Ascending aorta (tissue), 2 donors: ENCODE measurements around the gene FADS6. TPM values are rescaled to one million over a fixed set of nuclear protein-coding genes. Genes with fewer than 3 reads are reported as not detected.
A peak's percentile ranks its signal among the peaks of the same experiment; 100 is the strongest.

Source experiments
- DNase-seq, 2 donors: peaks; one replicate each; pipeline ENCODE4 v3.0.0-alpha.2; 2019; ENCODE audit warnings: low spot score in 2 of 2
- H3K27ac ChIP-seq, 2 donors: fragments of 200-600 bp; sonication (generic); one replicate each; pipeline ENCODE4 v1.5.1; 2016 to 2017; ENCODE audit warnings: mild to moderate bottlenecking in 1 of 2
- H3K27me3 ChIP-seq: fragments of 200-600 bp; sonication (generic); one replicate; pipeline ENCODE4 v1.5.1; 2017
- H3K36me3 ChIP-seq, 2 donors: fragments of 200-600 bp; sonication (generic); one replicate each; pipeline ENCODE4 v1.5.1; 2016
- H3K4me1 ChIP-seq, 2 donors: fragments of 200-600 bp; sonication (generic); one replicate each; pipeline ENCODE4 v1.5.1; 2016 to 2017; ENCODE audit warnings: mild to moderate bottlenecking in 1 of 2
- H3K4me3 ChIP-seq, 2 donors: fragments of 200-600 bp; sonication (generic); one replicate each; pipeline ENCODE4 v1.5.1; 2016 to 2017; ENCODE audit warnings: mild to moderate bottlenecking in 1 of 2
- H3K9me3 ChIP-seq, 2 donors: fragments of 200-600 bp; sonication (generic); one replicate each; pipeline ENCODE4 v1.5.1; 2016
- CTCF ChIP-seq, 3 experiments: fragments of 200-600 bp in 2 of 3; fragments of 450-650 bp in 1 of 3; sonication (generic) in 2 of 3; IDR thresholded peaks; one replicate each; pipeline ENCODE4 v1.5.1; 2016 to 2019; ENCODE audit warnings: antibody characterized with exemption in 3 of 3, mild to moderate bottlenecking in 1 of 3, moderate library complexity in 1 of 3
- intact Hi-C: fragments of 100-400 bp; cut with DNase I; formaldehyde crosslinking; loops from one replicate; pipeline ENCODE4 v1.15.1; 2023
- total RNA-seq: library from RNA; depleted of rRNA; stranded (reverse); fragments of >200 nt; gene quantifications from one replicate; pipeline ENCODE4 v1.1.0, GENCODE V29; 2016

FADS6 gene
- total RNA-seq, 1 donor from 2014 or later = not detected

GRCh38 chr17:74861662-74862107 lies 31.7 kb downstream of the FADS6 start:
- H3K27ac ChIP-seq = no peak overlapping the region
- no peak for DNase-seq
- no peak for TF ChIP-seq CTCF (IDR thresholded peaks at IDR 0.05)
- peaks cover 12% of the 10 kb centered on the region for H3K27me3 ChIP-seq
- H3K9me3 ChIP-seq = no peaks in the 10 kb centered on the region
- H3K4me3 ChIP-seq = peak overlapping the region; percentile 23 to 56
- intact Hi-C loops = no loop called here
- no peaks in the 10 kb centered on the region for H3K36me3 ChIP-seq
- peaks cover 8 to 15% of the 10 kb centered on the region in 2 donors for H3K4me1 ChIP-seq

GRCh38 chr17:74860872-74861661 lies 32.4 kb downstream of the FADS6 start:
- H3K9me3 ChIP-seq = no peaks in the 10 kb centered on the region
- peaks cover 8 to 15% of the 10 kb centered on the region in 2 donors for H3K4me1 ChIP-seq
- H3K4me3 ChIP-seq = peak overlapping the region; percentile 43 to 56
- peaks cover 12% of the 10 kb centered on the region for H3K27me3 ChIP-seq
- DNase-seq = no peak
- TF ChIP-seq CTCF (IDR thresholded peaks at IDR 0.05) = no peak
- no peak overlapping the region for H3K27ac ChIP-seq
- H3K36me3 ChIP-seq = no peaks in the 10 kb centered on the region
- intact Hi-C loops = no loop called here

GRCh38 chr17:74860229-74860871 lies 33.1 kb downstream of the FADS6 start:
- H3K4me3 ChIP-seq = peak overlapping the region; percentile 43 to 56
- H3K4me1 ChIP-seq = peaks cover 8 to 15% of the 10 kb centered on the region in 2 donors
- no peak for DNase-seq
- no peaks in the 10 kb centered on the region for H3K9me3 ChIP-seq
- no peak overlapping the region for H3K27ac ChIP-seq
- H3K27me3 ChIP-seq = peaks cover 12% of the 10 kb centered on the region
- no peaks in the 10 kb centered on the region for H3K36me3 ChIP-seq
- intact Hi-C loops = no loop called here
- TF ChIP-seq CTCF (IDR thresholded peaks at IDR 0.05) = no peak

GRCh38 chr17:74859459-74860228 lies 33.8 kb downstream of the FADS6 start, which contains the start of gene GRIN2C:
TSS of gene GRIN2C (minus strand) at chr17:74859885. CDS start at chr17:74855092, 4,793 bp downstream.
- peak within 1 kb of the TSS; percentile 43 to 56 for H3K4me3 ChIP-seq
- peak; percentile 12 to 23 (median 14) for TF ChIP-seq CTCF (IDR thresholded peaks at IDR 0.05)
- H3K4me1 ChIP-seq = peaks cover 8 to 15% of the 10 kb centered on the region in 2 donors
- H3K9me3 ChIP-seq = no peaks in the 10 kb centered on the region
- H3K27ac ChIP-seq = no peak within 1 kb of the TSS
- peaks cover 12% of the 10 kb centered on the region for H3K27me3 ChIP-seq
- DNase-seq = no peak
- intact Hi-C loops = no loop called here
- H3K36me3 ChIP-seq = no peaks in the 10 kb centered on the region

- Histone ChIP-seq H3K4me1 (peaks cover 8 to 15% of the 10 kb centered on the region in 2 donors), H3K9me3 (no peaks in the 10 kb centered on the region), H3K27ac (no peak overlapping the region), H3K4me3 (no peak overlapping the region), H3K36me3 (no peaks in the 10 kb centered on the region), H3K27me3 (peaks cover 12% of the 10 kb centered on the region)
- DNase-seq = no peak
- TF ChIP-seq CTCF (IDR thresholded peaks at IDR 0.05) = no peak
- intact Hi-C loops = no loop called here
Measured at GRCh38 chr17:74858672-74859458, 34.6 kb downstream of the FADS6 start.
